ENCODE data around the gene RNF17. TPM values are rescaled to one million over a fixed set of nuclear protein-coding genes. Genes with fewer than 3 reads are reported as not detected.

The RNF17 gene
- total RNA-seq, 4 donors from 2014 or later = not detected

- 90% methylated on average over 39 of the region's 40 CpGs for WGBS
- Histone ChIP-seq H3K27me3 (peaks cover 0 to 25% (median 0%) of the 10 kb centered on the region in 4 donors), H3K36me3 (no peaks in the 10 kb centered on the region), H3K4me1 (no peaks in the 10 kb centered on the region), H3K9me3 (no peaks in the 10 kb centered on the region), H3K27ac (replicated peaks in 1 of 4) (no peak overlapping the region), H3K4me3 (no peak overlapping the region)
- TF ChIP-seq EP300 (IDR thresholded peaks at IDR 0.05) = no peak
- TF ChIP-seq, protein P1, sequence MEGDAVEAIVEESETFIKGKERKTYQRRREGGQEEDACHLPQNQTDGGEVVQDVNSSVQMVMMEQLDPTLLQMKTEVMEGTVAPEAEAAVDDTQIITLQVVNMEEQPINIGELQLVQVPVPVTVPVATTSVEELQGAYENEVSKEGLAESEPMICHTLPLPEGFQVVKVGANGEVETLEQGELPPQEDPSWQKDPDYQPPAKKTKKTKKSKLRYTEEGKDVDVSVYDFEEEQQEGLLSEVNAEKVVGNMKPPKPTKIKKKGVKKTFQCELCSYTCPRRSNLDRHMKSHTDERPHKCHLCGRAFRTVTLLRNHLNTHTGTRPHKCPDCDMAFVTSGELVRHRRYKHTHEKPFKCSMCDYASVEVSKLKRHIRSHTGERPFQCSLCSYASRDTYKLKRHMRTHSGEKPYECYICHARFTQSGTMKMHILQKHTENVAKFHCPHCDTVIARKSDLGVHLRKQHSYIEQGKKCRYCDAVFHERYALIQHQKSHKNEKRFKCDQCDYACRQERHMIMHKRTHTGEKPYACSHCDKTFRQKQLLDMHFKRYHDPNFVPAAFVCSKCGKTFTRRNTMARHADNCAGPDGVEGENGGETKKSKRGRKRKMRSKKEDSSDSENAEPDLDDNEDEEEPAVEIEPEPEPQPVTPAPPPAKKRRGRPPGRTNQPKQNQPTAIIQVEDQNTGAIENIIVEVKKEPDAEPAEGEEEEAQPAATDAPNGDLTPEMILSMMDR (IDR thresholded peaks at IDR 0.05) = no peak
- TF ChIP-seq POLR2A (IDR thresholded peaks at IDR 0.05; ENCODE audit: low read depth) = no peak
- no peak for TF ChIP-seq POLR2AphosphoS5 (IDR thresholded peaks at IDR 0.05)
- intact Hi-C loops (cut with DNase I) = no loop called here
- no peak for DNase-seq (ENCODE audit: extremely low spot score)
Observed at GRCh38 chr13:24718192-24718965, 45.6 kb upstream of the RNF17 start.

DNA sequence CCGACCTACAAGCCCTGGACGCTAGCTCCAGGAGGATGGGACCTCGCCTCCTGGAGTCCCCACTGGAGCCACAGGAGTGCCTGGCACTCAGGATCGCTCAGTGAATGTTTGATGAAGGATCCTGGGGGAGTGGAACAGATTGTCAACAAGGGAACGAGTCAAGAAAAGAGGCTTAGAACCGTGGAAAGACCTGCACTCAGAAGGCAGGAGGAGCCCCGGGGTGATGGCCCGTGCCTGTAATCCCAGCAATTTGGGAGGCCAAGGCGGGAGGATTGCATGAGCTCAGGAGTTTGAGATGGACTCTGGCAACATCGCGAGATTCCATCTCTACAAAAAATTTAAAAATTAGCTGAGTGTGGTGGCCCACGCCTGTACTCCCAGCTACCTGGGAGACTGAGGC is 44.8 kb upstream of the RNF17 start:
- H3K27me3 ChIP-seq = peaks cover 0 to 25% (median 0%) of the 10 kb centered on the region in 4 donors
- H3K36me3 ChIP-seq = no peaks in the 10 kb centered on the region
- no peak for TF ChIP-seq EP300 (IDR thresholded peaks at IDR 0.05)
- TF ChIP-seq, protein P1 (IDR thresholded peaks at IDR 0.05) = no peak
- no peak for TF ChIP-seq POLR2A (IDR thresholded peaks at IDR 0.05; ENCODE audit: low read depth)
- no peak for TF ChIP-seq POLR2AphosphoS5 (IDR thresholded peaks at IDR 0.05)
- H3K4me1 ChIP-seq = no peaks in the 10 kb centered on the region
- DNase-seq (ENCODE audit: extremely low spot score) = no peak
- H3K27ac ChIP-seq (replicated peaks in 1 of 4) = no peak overlapping the region
- H3K4me3 ChIP-seq = no peak overlapping the region
- no peaks in the 10 kb centered on the region for H3K9me3 ChIP-seq
- WGBS = 87% methylated on average over 12 of the region's 12 CpGs
- intact Hi-C loops (cut with DNase I) = no loop called here

DNA sequence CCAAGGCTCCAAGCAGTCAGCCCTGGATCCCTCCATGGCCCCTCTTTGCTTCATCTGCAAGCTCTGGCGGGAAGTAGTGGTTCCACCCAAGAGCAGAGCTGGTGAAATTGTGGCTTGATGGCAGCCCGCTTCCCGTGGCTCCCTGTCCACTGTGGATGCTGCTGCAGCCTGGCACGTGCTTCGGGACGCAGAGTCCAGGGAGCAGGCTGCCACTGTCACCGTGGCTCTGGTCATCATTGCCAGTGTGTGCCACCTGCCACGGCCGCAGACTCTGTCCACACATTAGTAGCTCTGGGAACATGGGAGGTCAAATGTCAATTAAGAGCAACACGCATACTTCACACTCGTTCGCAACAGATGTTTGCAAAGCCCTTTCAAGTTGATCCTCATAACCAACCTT is 40.8 kb upstream of the RNF17 start:
- peaks cover 0 to 3% (median 0%) of the 10 kb centered on the region in 4 donors for H3K4me1 ChIP-seq
- 67% methylated on average over 12 of the region's 12 CpGs for WGBS
- no peak overlapping the region for H3K4me3 ChIP-seq
- peaks cover 0 to 10% (median 0%) of the 10 kb centered on the region in 4 donors for H3K27me3 ChIP-seq
- H3K36me3 ChIP-seq = no peaks in the 10 kb centered on the region
- H3K9me3 ChIP-seq = no peaks in the 10 kb centered on the region
- H3K27ac ChIP-seq (replicated peaks in 1 of 4) = no peak overlapping the region
- intact Hi-C loops (cut with DNase I) = no loop called here
- TF ChIP-seq, protein P1 (IDR thresholded peaks at IDR 0.05) = no peak
- no peak for TF ChIP-seq EP300 (IDR thresholded peaks at IDR 0.05)
- DNase-seq (ENCODE audit: extremely low spot score) = no peak

GRCh38 chr13:24724714-24725113 is 39.3 kb upstream of the RNF17 start:
- H3K36me3 ChIP-seq = no peaks in the 10 kb centered on the region
- no peak for DNase-seq (ENCODE audit: extremely low spot score)
- no peak overlapping the region for H3K4me3 ChIP-seq
- H3K4me1 ChIP-seq = peaks cover 0 to 3% (median 0%) of the 10 kb centered on the region in 4 donors
- TF ChIP-seq, protein P1 (IDR thresholded peaks at IDR 0.05) = no peak
- no peak for TF ChIP-seq POLR2A (IDR thresholded peaks at IDR 0.05; ENCODE audit: low read depth)
- no peak for TF ChIP-seq EP300 (IDR thresholded peaks at IDR 0.05)
- no peak for TF ChIP-seq POLR2AphosphoS5 (IDR thresholded peaks at IDR 0.05)
- no peaks in the 10 kb centered on the region for H3K27me3 ChIP-seq
- intact Hi-C loops (cut with DNase I) = no loop called here
- no peaks in the 10 kb centered on the region for H3K9me3 ChIP-seq
- H3K27ac ChIP-seq (replicated peaks in 1 of 4) = no peak overlapping the region
- 40% methylated on average over 2 of the region's 2 CpGs for WGBS

DNA sequence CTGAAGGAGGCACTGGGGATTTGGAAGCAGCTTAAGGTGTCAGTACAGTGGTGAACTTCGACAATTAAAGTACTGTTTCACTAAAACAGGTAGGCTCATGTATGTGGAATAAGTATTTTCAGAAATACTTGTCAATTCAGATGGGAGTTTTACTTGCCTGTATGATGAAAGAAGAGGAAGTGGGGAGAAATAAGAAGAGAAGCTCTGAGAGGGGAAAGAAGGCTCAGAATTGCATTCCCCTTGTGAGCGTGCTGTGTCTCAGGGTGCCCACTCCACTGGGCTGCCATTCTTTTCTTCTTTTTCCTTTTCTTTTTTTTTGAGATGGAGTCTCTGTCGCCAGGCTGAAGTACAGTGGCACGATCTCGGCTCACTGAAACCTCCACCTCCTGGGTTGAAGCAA is 38.6 kb upstream of the RNF17 start:
- Histone ChIP-seq H3K36me3 (no peaks in the 10 kb centered on the region), H3K27me3 (no peaks in the 10 kb centered on the region), H3K27ac (replicated peaks in 1 of 4) (no peak overlapping the region), H3K4me1 (peaks cover 0 to 3% (median 0%) of the 10 kb centered on the region in 4 donors), H3K4me3 (no peak overlapping the region), H3K9me3 (no peaks in the 10 kb centered on the region)
- intact Hi-C loops (cut with DNase I) = no loop called here
- WGBS = 88% methylated on average over 5 of the region's 5 CpGs
- DNase-seq (ENCODE audit: extremely low spot score) = no peak
- TF ChIP-seq POLR2AphosphoS5 (IDR thresholded peaks at IDR 0.05) (no peak), POLR2A (IDR thresholded peaks at IDR 0.05; ENCODE audit: low read depth) (no peak), EP300 (IDR thresholded peaks at IDR 0.05) (no peak)
- TF ChIP-seq, protein P1 (IDR thresholded peaks at IDR 0.05) = no peak
